ENCODE measurements around the gene RFPL2.
"Not testable (repeated sequence)": the region's sequence is repeated elsewhere in the genome, so short reads cannot be mapped to it uniquely, and the experiment has no call there.

Gene RFPL2

GRCh38 chr22:32205974-32206773 lies 1.3 kb upstream of the RFPL2 start:
- no peak for DNase-seq (ENCODE audit: low spot score)

GRCh38 chr22:32204040-32204855 lies 625 bp downstream of the RFPL2 start:
- DNase-seq (ENCODE audit: low spot score): peak; percentile 22

- no peak for DNase-seq (ENCODE audit: low spot score)
Measured at GRCh38 chr22:32203181-32204039, 1.5 kb downstream of the RFPL2 start.

GRCh38 chr22:32202539-32203180 lies 2.2 kb downstream of the RFPL2 start:
- DNase-seq (ENCODE audit: low spot score): peak; percentile 50

- no peak for DNase-seq (ENCODE audit: low spot score)
Measured at GRCh38 chr22:32202161-32202538, 2.7 kb downstream of the RFPL2 start.

- peak; percentile 37 for DNase-seq (ENCODE audit: low spot score)
Measured at GRCh38 chr22:32200752-32201151, 4.1 kb downstream of the RFPL2 start.

DNA sequence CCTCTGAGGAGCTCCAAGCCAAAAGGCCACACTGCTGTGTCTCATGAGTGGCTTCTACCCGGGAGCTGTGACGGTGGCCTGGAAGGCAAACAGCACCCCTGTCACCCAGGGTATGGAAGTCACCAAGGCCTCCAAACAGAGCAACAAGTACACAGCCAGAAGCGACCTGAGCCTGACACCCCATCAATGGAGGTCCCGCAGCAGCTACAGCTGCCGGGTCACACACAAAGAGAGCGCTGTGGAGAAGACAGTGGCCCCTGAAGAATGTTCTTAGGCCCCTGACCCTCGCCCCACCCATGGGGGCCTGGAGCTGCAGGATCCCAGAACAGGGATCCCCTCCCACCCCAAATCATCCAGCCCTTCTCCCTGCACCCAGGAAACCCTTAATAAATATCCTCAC lies 4.9 kb downstream of the RFPL2 start:
- no peak for DNase-seq (ENCODE audit: low spot score)

DNA sequence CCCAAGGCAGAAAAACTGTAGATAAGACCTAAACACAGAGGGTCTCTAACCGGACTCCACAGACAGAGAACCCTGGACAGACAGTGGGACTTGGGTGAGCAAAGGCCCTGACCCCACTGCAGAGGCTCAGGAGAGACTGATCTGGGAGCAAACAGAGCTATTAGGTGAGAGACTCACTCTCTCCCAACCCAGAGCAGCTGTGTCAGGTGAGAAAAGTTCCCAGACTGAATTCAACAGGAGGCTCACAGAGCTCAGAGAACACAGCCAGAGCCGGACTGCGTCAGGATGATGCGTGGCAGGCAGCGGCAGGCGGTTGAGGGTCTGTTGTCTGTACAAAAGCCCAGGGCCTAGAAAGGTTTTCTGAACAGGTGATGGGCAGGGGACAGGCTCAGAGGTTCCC lies 5.5 kb downstream of the RFPL2 start:
- DNase-seq (ENCODE audit: low spot score): no peak

DNA sequence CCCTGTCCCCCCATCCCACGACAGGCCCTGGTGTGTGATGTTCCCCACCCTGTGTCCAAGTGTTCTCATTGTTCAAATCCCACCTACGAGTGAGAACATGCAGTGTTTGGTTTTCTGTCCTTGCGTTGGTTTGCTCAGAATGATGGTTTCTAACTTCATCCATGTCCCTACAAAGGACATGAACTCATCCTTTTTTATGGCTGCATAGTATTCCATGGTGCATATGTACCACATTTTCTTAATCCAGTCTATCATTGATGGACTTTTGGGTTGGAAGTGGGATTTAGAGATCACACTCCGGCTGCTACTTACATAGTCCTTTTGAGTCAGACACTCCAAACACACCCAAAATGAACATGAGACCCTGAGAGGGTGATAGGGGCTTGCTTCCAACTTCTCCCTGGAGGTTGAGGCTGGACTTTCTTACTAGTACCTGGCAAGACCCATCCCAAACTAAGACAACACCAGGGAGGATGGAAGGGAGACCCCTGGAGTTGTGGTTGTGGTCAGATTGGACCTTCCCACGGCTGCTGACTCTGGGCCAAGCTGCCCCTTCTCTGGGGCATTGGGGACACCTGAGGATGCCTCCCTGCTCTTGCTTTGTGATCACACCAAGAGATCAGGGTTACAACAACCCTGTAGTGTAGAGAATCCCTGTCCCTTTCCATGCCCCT lies 7.2 kb downstream of the RFPL2 start:
- DNase-seq (ENCODE audit: low spot score): not testable (repeated sequence)

GRCh38 chr22:32195900-32196299 lies 9.0 kb downstream of the RFPL2 start:
- DNase-seq (ENCODE audit: low spot score): not testable (repeated sequence)

DNA sequence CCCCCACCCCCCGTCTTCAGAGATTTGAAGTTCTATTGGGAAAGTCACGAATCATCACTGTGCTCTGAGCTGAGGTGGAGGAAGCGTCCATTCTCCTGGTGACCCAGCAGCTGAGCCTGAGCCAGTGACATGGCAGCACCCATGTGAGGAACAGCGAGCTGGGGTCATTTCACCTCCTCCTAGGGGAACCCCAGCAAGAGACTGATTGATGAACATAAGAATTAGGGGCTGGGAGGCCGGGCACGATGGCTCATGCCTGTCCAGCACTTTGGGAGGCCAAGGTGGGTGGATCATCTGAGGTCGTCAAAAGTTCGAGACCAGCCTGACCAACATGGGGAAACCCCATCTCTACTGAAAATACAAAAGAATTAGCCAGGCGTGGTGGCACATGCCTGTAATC lies 11.5 kb downstream of the RFPL2 start:
- DNase-seq (ENCODE audit: low spot score): not testable (repeated sequence)

GRCh38 chr22:32191021-32191420 lies 13.9 kb downstream of the RFPL2 start:
- DNase-seq (ENCODE audit: low spot score): not testable (repeated sequence)

GRCh38 chr22:32185821-32186220 lies 19.1 kb downstream of the RFPL2 start:
- DNase-seq (ENCODE audit: low spot score): no peak

DNA sequence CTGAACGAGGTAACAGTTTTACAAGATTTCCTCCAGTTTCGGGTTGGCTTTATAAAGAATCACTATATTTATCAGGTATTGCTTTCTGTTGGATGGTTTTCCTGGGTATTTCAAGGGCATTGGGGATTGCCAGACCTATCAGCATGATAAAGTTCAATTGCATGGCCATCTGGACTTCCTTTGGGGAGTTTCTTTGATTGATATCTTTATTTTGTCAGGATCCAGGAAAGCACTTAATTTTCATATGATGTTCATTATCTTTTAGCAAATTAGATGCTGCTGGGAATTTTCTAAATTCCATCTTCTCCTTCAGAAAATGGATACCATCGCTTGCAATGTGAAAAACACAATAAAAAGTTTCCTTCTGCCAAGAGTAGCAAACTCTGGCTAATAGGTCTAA lies 21.2 kb downstream of the RFPL2 start:
- DNase-seq (ENCODE audit: low spot score): no peak

- no peak for DNase-seq (ENCODE audit: low spot score)
Measured at GRCh38 chr22:32181043-32181442, 23.8 kb downstream of the RFPL2 start.

- DNase-seq (ENCODE audit: low spot score): no peak
Measured at GRCh38 chr22:32177221-32177765, 27.6 kb downstream of the RFPL2 start.

- DNase-seq (ENCODE audit: low spot score): no peak
Measured at GRCh38 chr22:32175683-32176644, 28.9 kb downstream of the RFPL2 start.

GRCh38 chr22:32175115-32175514 lies 29.8 kb downstream of the RFPL2 start:
- no peak for DNase-seq (ENCODE audit: low spot score)

- DNase-seq (ENCODE audit: low spot score): no peak
Measured at GRCh38 chr22:32165681-32166080, 39.2 kb downstream of the RFPL2 start.
